Pancreas (tissue), 10 donors: ENCODE measurements around the gene MATR3. TPM values are rescaled to one million over a fixed set of nuclear protein-coding genes. Genes with fewer than 3 reads are reported as not detected.

Source experiments
- ATAC-seq, 4 donors: fragments of 200-7000 bp; cut with Tn5 transposase; one replicate each; pipeline versions ENCODE4 v1.8.0 to v1.9.1; 2020; ENCODE audit warnings: mild to moderate bottlenecking in 4 of 4, moderate library complexity in 4 of 4
- DNase-seq, 6 donors: peaks; one replicate each; pipeline ENCODE4 v3.0.0-alpha.2; 2020
- FAIRE-seq: peaks from 2 replicates; lab custom pipeline; 2012; peaks lifted over from hg19 to GRCh38; lab: Jason Lieb, UNC
- H3K27ac ChIP-seq, 4 donors: fragments of 200-600 bp; sonication (generic); 1 replicate in 3 of 4; 2 replicates in 1 of 4; pipeline versions ENCODE4 v1.5.0 to v1.8.0; 2020
- H3K27me3 ChIP-seq, 4 donors: fragments of 200-600 bp; one replicate each; pipeline ENCODE4 v1.8.0; 2021
- H3K36me3 ChIP-seq, 3 donors: fragments of 200-600 bp; sonication (generic) in 1 of 3; one replicate each; pipeline versions ENCODE4 v1.5.0 to v1.8.0; 2020 to 2021
- H3K4me1 ChIP-seq, 3 donors: fragments of 200-600 bp; one replicate each; pipeline ENCODE4 v1.8.0; 2021
- H3K4me3 ChIP-seq, 4 donors: fragments of 200-600 bp; sonication (generic) in 2 of 4; one replicate each; pipeline versions ENCODE4 v1.5.0 to v1.8.0; 2020 to 2021
- H3K9me3 ChIP-seq, 4 donors: fragments of 200-600 bp; one replicate each; pipeline ENCODE4 v1.8.0; 2021
- CTCF ChIP-seq, 4 donors: fragments of 200-600 bp; sonication (generic) in 3 of 4; IDR thresholded peaks; one replicate each; pipeline versions ENCODE4 v1.5.0 to v1.8.0; 2021; ENCODE audit warnings: antibody characterized with exemption in 4 of 4
- WGBS, 2 donors: extraction: QIAGEN DNeasy Blood & Tissue Kit; methylation state at CpG; one replicate each; pipeline ENCODE4 v1.1.7; 2013; 5-methylcytosine and 5-hydroxymethylcytosine counted together
- intact Hi-C, 3 donors: fragments of 100-400 bp; cut with DNase I; formaldehyde crosslinking; loops; one replicate each; pipeline versions ENCODE4 v1.11.1 to v1.14.2; 2022
- polyA plus RNA-seq, 2 donors: library from polyadenylated mRNA; stranded (reverse); fragments of 200-250 nt; gene quantifications; one replicate each; pipeline ENCODE4 v1.2.3, GENCODE V29; 2013
- total RNA-seq, 6 donors: library from RNA; stranded (reverse); fragmentation: NEBNext Ultra II Directional in 4 of 6; extraction: Animal tissue kit (Norgen Biotek cat#: 25700) in 4 of 6; gene quantifications; one replicate each; pipeline versions ENCODE4 v1.2.1 to v1.2.4, GENCODE V29; 2021 to 2023
- donor health status: healthy with polysubstance abuse.
- donor health status: DM: no; HTN: no; CAD: no; lungs with moderate emphysema.
- donor health status: DM: no; HTN: no; CAD: no.
- donor health status: control.
- donor health status: control.
- donor health status: Bipolar disorder and iron deficiency.
- donor health status: DM: yes; HTN: yes; CAD: no.
- donor health status: DM: no; HTN: no; CAD: no.
- donor health status: DM: no; HTN: no; CAD: no.
- donor health status: DM: yes; HTN: yes; CAD: no.

Gene MATR3
- total and polyA plus RNA-seq, 8 donors = 47.0 to 104 (median 77.6) TPM

- H3K27me3 ChIP-seq = no peaks in the 10 kb centered on the region
- no peaks in the 10 kb centered on the region for H3K9me3 ChIP-seq
- DNase-seq (no peak), ATAC-seq (no peak), FAIRE-seq (no peak)
- WGBS, 2 donors = 30 to 36% methylated on average over 16 of the region's 16 CpGs
- no peaks in the 10 kb centered on the region for H3K36me3 ChIP-seq
- H3K4me1 ChIP-seq = peaks cover 24 to 39% (median 30%) of the 10 kb centered on the region in 3 donors
- H3K27ac ChIP-seq = peak overlapping the region in 2 of 4 donors; percentile 100
- no peak for TF ChIP-seq CTCF (IDR thresholded peaks at IDR 0.05)
- peak overlapping the region; percentile 65 to 93 (median 80) for H3K4me3 ChIP-seq
- intact Hi-C loops = no loop called here
Observed at GRCh38 chr5:139295346-139296057, 2.0 kb downstream of the MATR3 start.

DNA sequence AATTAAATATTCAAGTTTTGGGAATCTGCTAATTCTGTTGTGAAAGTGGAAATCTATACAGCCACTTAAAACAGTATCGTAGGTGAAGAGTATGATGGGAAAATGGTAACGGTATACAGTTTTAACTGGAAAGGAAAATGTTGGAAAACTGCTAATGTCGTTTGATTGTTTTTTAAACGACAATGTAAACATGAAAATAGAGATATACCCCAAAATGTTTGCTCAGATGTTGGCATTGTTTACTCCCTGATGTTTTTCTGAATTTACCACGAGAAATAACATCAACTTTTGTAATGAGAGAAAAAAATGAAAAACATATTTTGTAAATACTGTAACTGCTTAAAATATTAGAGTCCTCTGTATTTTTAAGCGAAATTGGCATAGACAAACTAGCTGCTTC, 2.7 kb downstream of the MATR3 start:
- FAIRE-seq = no peak
- H3K4me3 ChIP-seq = peak overlapping the region in 1 of 4 donors; percentile 93

GRCh38 chr5:139296862-139297326, 3.4 kb downstream of the MATR3 start:
- intact Hi-C loops = no loop called here
- H3K27ac ChIP-seq = no peak overlapping the region
- no peaks in the 10 kb centered on the region for H3K36me3 ChIP-seq
- DNase-seq (no peak), ATAC-seq (no peak), FAIRE-seq (no peak)
- 71 to 78% methylated on average over 12 of the region's 12 CpGs for WGBS, 2 donors
- H3K4me1 ChIP-seq = peaks cover 29 to 44% (median 33%) of the 10 kb centered on the region in 3 donors
- no peak for TF ChIP-seq CTCF (IDR thresholded peaks at IDR 0.05)
- H3K9me3 ChIP-seq = no peaks in the 10 kb centered on the region
- H3K4me3 ChIP-seq = no peak overlapping the region
- no peaks in the 10 kb centered on the region for H3K27me3 ChIP-seq

More for the DNA sequence above, 2.7 kb downstream of the MATR3 start:
- 31 to 35% methylated on average over 6 of the region's 6 CpGs for WGBS, 2 donors
- intact Hi-C loops = no loop called here
- peak overlapping the region in 1 of 4 donors; percentile 100 for H3K27ac ChIP-seq
- TF ChIP-seq CTCF (IDR thresholded peaks at IDR 0.05) = no peak
- no peaks in the 10 kb centered on the region for H3K9me3 ChIP-seq
- H3K27me3 ChIP-seq = no peaks in the 10 kb centered on the region
- DNase-seq (no peak), ATAC-seq (no peak)
- H3K36me3 ChIP-seq = no peaks in the 10 kb centered on the region
- peaks cover 24 to 39% (median 30%) of the 10 kb centered on the region in 3 donors for H3K4me1 ChIP-seq

- 14 to 22% methylated on average over 2 of the region's 2 CpGs for WGBS, 2 donors
- no peak overlapping the region for H3K27ac ChIP-seq
- no peak for ATAC-seq
- H3K36me3 ChIP-seq = no peaks in the 10 kb centered on the region
- TF ChIP-seq CTCF (IDR thresholded peaks at IDR 0.05) = no peak
- intact Hi-C loops = no loop called here
- FAIRE-seq = no peak
- no peak overlapping the region for H3K4me3 ChIP-seq
- no peaks in the 10 kb centered on the region for H3K27me3 ChIP-seq
- no peak for DNase-seq
- no peaks in the 10 kb centered on the region for H3K9me3 ChIP-seq
- peaks cover 36 to 49% (median 40%) of the 10 kb centered on the region in 3 donors for H3K4me1 ChIP-seq
Observed at GRCh38 chr5:139297439-139298133, 4.0 kb downstream of the MATR3 start.
